ENCODE results near the gene HCN2.

Gene HCN2

DNA sequence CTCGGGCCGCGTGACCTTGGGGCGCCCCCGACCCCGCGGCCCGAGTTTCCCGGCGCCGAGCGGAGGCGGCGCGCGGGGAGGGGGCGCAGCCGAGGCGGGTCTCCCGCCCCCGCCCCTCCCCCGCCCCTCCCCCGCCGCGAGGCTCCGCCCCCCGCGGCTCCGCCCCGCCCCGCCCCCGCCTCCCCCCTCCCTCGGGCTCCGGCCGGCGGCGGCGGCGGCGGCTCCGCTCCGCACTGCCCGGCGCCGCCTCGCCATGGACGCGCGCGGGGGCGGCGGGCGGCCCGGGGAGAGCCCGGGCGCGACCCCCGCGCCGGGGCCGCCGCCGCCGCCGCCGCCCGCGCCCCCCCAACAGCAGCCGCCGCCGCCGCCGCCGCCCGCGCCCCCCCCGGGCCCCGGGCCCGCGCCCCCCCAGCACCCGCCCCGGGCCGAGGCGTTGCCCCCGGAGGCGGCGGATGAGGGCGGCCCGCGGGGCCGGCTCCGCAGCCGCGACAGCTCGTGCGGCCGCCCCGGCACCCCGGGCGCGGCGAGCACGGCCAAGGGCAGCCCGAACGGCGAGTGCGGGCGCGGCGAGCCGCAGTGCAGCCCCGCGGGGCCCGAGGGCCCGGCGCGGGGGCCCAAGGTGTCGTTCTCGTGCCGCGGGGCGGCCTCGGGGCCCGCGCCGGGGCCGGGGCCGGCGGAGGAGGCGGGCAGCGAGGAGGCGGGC, at the start of gene HCN2:
Gene HCN2, plus strand, starts transcription at position 189 of the 703 bp plus-strand sequence. Its CDS starts 65 bp downstream, at position 254.
- DNase-seq: no peak

DNA sequence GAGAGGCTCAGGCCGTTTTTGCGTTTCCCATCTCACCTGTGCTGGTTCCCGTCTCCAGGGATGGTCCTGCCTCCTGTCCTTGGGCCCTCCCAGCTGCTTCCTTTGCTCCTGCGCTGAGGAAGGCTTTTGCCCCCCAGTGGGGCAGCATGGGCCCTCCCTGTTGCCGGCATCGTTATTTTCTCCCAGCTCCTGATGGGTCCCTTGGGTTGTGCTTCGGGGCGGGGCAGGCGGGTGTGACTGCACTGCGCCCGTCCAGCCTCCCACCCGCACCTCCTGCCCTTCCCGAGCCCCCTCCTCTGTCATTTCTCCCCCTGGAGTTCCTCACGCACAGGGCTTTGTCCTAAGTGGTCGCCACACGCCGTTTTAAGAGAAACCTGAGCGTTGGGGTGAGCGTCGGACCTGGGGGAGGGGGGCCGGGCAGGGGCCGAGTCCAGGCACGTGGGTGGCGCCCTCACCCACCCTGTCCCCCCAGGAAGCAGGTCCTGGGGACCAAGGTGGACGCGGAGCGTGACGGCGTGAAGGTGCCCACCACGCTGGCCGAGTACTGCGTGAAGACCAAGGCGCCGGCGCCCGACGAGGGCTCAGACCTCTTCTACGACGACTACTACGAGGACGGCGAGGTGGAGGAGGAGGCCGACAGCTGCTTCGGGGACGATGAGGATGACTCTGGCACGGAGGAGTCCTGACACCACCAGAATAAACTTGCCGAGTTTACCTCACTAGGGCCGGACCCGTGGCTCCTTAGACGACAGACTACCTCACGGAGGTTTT, 48.6 kb upstream of the HCN2 start:
- no peak for DNase-seq

DNA sequence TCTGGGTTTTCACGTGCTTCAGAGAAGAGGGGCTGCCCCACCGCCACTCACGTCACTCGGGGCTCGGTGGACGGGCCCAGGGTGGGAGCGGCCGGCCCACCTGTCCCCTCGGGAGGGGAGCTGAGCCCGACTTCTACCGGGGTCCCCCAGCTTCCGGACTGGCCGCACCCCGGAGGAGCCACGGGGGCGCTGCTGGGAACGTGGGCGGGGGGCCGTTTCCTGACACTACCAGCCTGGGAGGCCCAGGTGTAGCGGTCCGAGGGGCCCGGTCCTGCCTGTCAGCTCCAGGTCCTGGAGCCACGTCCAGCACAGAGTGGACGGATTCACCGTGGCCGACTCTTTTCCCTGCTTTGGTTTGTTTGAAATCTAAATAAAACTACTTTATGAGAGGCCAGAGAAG, 48.0 kb upstream of the HCN2 start:
- DNase-seq: no peak

DNA sequence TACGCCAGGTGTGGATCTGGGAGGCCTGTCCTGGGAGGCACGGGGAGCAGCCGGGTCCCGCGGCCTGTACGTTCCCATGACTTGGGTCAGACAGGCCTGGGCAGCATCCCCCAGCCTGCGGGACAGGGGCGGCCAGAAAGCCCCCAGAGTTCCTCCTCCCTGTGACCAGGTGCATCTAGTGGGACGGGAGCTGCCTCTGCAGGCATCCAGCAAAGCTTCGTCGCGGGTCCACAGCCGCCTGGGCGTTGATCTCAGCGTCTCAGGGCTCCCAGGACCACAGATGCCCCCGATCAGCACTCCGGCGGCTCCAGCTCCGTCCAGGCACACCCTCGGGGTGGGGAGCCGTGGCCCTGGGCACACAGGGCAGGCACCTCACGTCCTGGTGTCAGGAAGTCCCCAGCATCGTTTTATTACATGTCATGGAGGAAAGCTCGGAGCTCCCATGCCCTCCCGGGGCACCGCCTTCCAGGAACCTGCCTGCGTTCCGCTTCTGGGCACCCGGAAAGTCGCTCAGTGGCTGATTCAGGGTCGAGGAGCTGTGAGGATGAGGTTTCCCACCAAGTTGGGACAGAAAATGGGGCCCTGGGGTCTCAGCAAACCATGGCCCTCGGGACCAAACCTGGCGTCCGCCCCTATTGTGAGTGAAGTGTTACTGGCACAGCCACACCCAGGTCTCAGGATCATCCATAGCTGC, 47.4 kb upstream of the HCN2 start:
- no peak for DNase-seq

DNA sequence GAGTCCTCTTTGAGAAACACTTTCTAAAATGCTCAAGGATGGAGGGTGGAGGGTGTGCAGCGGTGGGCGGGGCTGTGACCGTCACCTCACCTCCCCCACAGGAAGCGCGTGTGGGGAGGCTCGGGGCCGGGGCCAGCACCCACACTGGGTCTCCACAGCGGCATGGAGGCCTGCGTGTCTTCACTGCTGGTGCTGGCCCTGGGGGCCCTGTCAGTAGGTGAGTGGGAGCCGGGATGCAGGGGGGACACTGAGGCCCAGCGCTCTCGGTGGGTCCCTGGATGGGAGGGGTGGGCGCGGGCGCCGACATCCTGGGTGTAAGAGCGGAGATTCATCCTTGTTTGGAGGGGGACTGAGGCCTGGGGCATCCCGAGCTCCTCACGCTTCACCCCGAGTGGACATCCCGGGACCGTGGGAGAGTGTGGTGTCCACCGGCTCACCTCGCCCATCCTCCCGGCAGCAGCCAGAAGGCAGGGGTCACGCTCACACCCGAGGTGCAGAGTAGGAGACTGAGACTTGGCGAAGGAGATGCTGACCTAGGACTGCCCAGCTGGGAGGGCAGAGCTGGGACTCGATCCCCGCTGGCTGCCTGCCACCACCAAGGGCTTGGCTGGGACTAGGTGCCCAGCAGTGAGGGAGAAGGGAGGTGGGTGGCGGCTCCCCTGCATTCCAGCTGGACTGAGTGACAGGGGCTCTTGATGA, 45.6 kb upstream of the HCN2 start, which contains the start of gene GZMM:
Gene GZMM, plus strand, starts transcription at position 144 of the 699 bp plus-strand sequence. Its CDS starts 19 bp downstream, at position 163.
- DNase-seq: no peak

DNA sequence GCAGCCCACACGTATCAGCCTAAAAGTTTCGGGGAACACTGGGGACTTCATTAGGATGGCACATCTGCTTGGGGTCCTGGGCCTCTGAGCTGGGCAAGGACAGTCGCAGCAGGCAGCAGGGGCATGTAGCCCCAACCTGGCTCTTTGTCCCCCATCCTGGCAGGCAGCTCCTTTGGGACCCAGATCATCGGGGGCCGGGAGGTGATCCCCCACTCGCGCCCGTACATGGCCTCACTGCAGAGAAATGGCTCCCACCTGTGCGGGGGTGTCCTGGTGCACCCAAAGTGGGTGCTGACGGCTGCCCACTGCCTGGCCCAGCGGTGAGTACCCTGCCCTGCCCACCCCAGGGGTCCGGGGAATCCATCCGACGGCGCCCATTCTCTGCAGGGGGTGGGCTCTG, 42.6 kb upstream of the HCN2 start:
- no peak for DNase-seq

DNA sequence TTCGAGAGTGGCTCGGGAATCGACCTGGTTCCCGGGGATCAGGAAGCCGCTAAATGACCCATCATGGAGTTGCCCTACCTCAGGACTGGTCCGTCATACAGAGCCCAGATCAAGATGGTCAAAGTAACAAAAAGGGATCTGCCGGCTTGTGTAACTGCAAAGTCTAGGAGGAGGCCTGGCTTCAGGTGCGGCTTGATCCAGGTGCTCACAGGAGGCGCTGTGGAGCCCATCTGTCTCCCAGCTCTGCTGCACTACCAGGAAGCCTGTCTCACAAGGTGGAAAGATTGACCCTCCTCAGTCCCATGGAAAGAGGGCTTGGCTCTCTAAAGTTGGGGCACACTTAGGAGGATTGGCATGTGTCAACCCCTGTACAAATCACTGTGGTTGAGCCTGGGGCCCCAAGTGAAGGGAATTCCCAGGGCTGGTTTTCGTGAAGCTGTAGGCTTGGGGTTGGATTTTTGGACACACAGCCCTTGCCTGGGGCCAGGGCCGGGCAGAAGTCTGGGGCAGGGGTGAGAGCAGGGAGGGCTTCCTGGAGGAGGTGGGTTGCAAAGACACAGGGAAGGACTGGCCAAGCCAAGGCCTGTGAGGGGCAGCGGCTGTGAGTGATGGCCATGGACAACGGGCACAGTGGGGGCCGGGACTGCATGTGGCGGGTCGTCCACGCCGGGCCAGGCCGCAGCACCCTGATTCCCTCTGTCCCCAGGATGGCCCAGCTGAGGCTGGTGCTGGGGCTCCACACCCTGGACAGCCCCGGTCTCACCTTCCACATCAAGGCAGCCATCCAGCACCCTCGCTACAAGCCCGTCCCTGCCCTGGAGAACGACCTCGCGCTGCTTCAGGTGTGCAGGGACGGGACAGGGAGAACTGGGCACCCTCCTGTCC, 41.6 kb upstream of the HCN2 start:
- no peak for DNase-seq

DNA sequence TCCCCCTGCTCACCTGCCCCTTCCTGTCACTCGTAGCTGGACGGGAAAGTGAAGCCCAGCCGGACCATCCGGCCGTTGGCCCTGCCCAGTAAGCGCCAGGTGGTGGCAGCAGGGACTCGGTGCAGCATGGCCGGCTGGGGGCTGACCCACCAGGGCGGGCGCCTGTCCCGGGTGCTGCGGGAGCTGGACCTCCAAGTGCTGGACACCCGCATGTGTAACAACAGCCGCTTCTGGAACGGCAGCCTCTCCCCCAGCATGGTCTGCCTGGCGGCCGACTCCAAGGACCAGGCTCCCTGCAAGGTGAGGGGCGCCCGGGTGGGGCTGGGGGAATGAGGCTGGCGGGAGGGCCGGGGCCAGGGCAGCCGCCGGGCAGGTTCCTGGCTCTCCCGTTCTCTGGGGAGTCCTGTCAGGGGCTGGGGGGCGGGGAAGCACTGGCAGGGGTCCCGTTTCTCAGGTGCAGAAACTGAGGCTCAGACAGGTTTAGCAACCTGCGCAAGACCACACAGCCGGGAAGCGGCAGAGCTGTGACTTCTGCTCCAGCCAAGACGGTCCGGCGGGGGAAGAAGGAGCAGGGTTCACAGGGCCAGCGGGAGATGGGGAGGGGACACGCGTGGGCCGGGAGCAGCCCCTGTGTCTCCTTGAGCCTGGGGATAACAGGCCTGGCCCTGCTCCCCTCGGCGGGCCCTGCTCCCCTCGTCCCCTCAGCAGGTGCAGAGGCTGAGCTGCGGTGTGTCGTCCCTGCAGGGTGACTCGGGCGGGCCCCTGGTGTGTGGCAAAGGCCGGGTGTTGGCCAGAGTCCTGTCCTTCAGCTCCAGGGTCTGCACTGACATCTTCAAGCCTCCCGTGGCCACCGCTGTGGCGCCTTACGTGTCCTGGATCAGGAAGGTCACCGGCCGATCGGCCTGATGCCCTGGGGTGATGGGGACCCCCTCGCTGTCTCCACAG, 40.5 kb upstream of the HCN2 start:
- DNase-seq: no peak

DNA sequence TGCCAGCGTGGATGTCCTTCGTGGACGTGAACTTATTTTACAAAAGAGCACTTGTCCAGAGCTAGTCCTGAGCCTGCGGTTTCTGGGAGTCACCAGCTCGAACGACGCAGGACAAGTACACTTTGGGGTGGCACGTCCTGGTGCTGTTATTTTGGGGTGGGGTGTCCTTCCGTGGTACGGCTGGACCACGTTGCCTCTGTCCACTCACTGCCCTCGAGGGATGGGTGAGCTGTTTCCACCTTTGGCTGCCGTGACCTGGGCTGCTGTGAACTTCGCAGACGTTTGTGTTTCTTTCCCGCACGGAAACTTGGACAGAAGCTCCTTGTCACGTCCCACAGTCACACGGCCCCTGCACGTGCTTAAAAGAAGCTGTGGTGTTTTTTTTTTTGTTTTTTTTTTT, 34.9 kb upstream of the HCN2 start:
- DNase-seq: no peak

DNA sequence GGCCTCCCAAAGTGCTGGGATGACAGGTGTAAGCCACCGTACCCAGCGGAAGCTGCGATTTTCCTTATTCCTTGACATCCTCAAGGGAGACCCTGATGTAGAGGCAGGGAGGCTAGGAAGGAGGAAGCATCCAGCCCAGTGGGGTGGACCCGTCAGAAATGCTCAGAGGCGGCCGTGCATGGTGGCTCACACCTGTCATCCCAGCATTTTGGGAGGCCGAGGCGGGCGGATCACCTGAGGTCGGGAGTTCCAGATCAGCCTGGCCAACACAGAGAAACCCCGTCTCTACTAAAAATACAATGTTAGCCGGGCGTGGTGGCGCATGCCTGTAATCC, 34.2 kb upstream of the HCN2 start:
- no peak for DNase-seq

DNA sequence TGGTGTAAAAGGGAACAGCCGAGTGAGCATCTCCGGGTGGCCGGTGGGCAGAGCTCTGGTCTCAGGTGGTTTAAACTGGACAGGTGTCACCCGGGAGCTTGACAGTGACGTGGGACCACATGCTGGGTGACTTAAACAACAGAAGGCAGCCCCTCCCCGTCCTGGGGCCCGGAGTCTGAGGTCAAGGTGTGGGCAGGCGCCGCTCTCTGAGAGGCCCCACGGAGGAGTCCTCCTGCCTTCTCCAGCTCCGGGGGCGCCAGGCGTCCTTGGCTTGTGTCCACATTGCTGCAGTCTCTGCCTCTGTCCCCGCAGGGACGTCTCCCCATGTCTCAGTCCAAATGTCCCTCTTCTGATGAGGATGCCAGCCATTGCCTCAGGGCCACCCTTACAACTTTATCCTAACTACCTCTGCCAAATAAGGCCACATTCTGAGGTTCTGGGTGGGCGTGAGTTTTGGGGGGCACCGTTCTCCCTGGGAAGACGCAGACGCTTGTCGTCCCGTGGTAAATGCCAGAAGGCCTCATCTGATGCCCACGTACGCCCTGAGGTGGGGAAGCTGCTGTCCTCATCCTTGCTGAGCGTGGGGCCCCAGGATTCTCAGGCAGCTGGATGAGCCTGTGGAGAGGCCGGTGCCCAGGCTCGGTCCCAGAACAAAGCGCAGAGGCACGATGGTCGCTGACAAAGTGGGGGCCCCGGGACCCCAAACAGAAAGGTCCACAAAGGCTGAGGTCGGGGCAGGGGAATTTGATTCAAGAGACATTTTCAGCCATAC, 32.9 kb upstream of the HCN2 start:
- no peak for DNase-seq

DNA sequence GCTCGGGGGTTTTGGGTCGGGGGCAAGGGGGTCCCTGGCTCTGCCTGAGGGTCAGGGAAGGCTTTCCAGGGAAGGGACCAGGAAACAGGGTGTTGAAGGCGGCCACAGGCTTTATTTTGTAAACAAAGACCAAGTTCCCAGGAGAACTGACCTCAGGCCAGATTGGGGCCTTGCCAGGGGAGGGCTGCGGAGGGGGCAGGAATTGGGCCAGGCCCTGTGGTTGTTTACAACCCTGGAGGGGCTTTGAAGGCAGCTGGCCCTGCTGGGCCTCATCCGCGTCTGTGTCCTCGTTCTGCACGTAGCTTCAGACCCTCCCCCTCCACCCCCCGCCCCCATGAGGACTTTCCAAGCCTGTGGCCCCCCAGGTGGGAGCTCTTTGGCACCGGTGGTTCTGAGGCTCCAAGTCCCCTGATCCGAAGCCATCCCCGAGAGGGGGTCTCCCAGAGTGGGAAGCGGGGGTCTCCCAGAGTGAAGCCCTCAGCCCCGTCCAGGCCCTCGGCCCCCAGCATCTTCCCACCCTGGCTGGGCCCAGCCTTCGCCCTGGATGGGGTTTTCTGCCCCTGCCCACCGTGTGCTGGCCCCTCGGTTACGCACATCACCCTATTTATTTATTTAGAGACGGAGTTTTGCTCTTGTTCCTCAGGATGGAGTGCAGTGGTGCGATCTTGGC, 30.8 kb upstream of the HCN2 start:
- no peak for DNase-seq

DNA sequence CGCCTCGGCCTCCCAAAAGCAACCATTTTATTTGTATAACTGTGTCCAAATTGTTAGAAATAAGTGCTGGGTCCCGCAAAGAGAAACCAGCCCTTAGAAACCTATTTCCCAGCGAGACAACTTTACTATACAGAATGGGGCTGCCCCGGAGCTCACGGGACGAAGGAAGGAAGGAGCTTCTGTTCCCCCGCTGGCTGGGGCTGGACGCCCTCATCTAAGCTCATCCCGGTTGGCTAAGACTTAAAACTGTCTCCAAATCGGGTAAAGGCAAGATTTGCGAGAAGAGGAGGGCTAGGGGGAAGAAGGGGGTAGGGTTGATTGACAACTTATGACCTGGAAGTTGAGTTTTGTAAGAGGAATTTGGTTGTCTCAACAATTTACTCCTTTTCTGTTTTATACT, 29.6 kb upstream of the HCN2 start:
- no peak for DNase-seq

DNA sequence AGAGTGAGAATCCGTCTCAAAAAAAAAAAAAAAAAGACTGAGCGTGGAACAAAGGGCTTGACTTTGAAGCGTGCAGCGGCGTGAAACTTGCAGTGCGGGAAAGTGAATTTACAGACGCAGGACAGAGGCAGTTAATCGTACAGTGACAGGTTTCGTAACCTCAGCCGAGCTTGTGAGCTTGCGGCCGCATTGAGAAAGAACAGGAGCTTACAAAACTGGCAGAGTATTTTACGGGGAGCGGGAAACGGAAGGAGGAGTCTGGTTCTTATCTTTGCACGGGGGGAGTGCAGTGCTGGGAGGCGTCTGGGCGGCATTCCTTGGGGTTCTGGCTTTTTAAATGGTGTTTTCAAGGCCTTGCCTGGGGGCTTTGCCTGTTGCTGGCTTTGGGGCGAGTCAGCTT, 23.3 kb upstream of the HCN2 start:
- DNase-seq: no peak

DNA sequence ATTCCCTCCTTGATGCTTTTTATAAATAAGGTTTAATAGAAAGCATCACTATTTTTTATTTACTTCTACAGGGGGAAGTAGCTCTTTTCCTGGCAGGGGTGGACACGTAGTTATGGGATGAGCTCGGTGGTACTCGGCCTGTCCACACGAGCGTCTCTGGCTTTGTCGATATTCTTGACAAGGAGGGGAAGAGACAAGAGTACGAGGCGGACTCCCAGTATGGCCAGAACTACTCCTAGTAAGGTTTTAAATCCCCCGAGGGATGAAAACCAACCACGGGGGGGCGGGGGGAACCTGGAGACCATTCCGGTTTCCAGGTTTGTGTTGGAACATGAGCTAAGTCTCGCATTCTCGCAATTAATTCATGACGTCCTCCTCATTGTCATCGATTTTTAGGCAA, 22.8 kb upstream of the HCN2 start:
- DNase-seq: no peak

DNA sequence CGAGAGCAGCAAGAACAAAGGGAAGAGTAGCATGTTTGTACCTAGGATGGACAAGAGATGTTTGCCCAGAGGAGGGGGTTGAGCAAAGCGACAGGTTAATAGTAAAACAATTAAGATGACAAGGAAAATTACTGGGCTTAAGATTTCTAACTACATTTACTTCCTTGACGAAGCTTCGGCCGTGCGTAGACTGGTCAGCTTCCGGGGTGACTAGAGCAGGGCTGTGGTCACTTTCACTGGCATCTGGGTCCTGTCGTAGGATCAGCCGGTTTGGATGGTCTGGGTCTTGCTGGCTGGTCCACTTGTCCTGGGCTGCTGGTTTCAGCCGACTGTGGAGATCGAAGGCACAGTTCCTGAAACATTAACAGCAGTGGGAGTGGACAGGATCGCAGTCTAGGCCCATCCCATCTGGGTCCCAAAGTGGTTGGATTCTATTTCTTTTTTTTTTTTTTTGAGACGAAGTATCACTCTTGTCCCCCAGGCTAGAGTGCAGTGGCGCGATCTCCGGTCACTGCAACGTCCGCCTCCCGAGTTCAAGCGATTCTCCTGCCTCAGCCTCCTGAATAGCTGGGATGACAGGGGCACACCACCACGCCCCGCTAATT, 22.3 kb upstream of the HCN2 start:
- DNase-seq: no peak

DNA sequence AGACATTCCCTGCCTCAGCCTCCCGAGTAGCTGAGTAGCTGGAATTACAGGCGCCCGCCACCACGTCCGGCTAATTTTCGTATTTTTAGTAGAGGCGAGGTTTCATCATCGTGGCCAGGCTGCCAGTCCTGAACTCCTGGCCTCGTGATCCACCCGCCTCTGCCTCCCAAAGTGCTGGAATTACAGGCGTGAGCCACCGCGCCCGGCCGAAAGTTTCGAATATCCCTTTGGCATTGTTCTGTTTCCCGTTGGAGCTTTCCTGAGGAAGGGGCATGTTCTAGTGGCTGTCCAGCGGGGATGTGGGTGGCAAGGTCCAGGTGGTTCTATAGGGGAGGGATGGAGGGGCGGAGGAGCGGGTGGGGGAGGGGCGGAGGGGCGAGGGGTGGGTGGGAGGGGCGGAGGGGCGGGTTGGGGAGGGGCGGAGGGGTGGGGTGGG, 19.4 kb upstream of the HCN2 start:
- no peak for DNase-seq

DNA sequence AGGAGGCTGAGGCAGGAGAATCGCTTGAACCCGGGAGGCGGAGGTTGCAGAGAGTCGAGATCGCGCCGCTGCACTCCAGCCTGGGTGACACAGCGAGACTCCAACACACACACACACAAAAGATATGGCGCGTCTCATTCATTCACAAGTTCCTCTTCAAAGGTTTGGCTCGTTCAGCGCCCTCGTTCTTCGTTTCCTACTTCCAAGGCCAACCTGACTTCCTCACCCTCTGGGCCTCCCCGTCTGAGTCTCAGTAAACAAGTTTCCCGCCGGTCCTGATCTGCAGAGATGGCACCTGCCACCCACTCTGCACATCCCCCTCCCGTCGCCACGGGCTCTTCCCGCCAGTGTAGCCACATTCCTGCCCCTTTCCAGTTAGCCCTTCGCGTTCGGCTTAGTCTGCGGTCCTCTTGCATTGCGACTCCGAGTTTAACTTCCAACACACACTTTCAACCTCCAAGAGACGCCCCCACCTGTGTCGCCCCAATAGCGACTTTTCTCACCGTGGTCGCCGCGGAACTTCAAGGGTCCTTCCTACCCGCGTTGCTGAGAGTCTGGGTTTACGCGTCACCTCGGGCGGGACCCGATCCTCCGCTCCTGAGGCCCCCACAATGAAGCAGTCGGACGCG, 18.6 kb upstream of the HCN2 start:
- peak in 1 of 2 experiments; percentile 82 for DNase-seq

DNA sequence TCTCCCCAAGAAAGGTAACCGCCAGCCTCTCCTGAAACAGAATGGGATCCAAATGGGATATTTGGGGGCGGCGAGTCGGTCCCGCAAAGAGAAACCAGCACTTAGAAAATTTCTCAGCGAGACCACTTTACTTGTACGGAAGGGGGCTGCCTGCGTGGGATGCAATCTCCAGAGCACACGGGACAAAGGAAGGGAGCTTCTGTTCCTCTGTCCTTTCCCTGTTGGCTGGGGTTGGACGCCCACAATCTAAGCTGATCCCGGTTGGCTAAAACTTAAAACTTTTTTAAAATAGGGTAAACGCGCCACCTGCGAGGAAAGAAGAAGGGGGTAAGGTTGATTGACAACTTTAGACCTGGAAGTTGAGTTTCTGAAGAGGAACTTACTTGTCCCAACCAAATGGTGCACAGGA, 18.1 kb upstream of the HCN2 start:
- peak; percentile 51 to 70 for DNase-seq
